SH-SY5Y (cell line): ENCODE data around the gene NOX3.

Experiments used
- GATA2 ChIP-seq: IDR thresholded peaks from 2 replicates; pipeline ENCODE4 v1.6.1; 2011; ENCODE audit warnings: mild to moderate bottlenecking, low read depth, low read length
- GATA3 ChIP-seq: IDR thresholded peaks from 2 replicates; pipeline ENCODE4 v1.6.1; 2011; ENCODE audit warnings: low read depth, mild to moderate bottlenecking, low read length, moderate library complexity

Gene NOX3

GRCh38 chr6:155351273-155352129 lies 104.1 kb downstream of the NOX3 start:
- TF ChIP-seq GATA3: no peak
- no peak for TF ChIP-seq GATA2

- no peak for TF ChIP-seq GATA2
- no peak for TF ChIP-seq GATA3
Observed at GRCh38 chr6:155349956-155350355, 105.7 kb downstream of the NOX3 start.

GRCh38 chr6:155349129-155349528 lies 106.5 kb downstream of the NOX3 start:
- TF ChIP-seq GATA3 (no peak), GATA2 (no peak)

- no peak for TF ChIP-seq GATA2
- TF ChIP-seq GATA3: no peak
Observed at GRCh38 chr6:155347800-155348199, 107.8 kb downstream of the NOX3 start.

GRCh38 chr6:155346957-155347356 lies 108.7 kb downstream of the NOX3 start:
- no peak for TF ChIP-seq GATA3
- no peak for TF ChIP-seq GATA2
